Thoracic aorta (tissue), 2 donors: Measurements from ENCODE around the gene UQCRC1. TPM values are rescaled to one million over a fixed set of nuclear protein-coding genes. Genes with fewer than 3 reads are reported as not detected.

ENCODE experiments used
- ATAC-seq: fragments of 150-250 bp; one replicate; pipeline ENCODE4 v1.8.0; 2017; ENCODE audit warnings: low read depth; ENCODE audit not compliant: insufficient number of reproducible peaks, low FRiP score
- DNase-seq: peaks from one replicate; pipeline ENCODE4 v3.0.0-alpha.2; 2020; ENCODE audit warnings: low spot score
- H3K27ac ChIP-seq, 2 donors: fragments of 200-600 bp; sonication (generic); 1 replicate in 1 of 2; 2 replicates in 1 of 2; pipeline ENCODE4 v1.5.1; 2016; ENCODE audit warnings: mild to moderate bottlenecking in 2 of 2, moderate library complexity in 2 of 2
- H3K27me3 ChIP-seq: fragments of 200-600 bp; sonication (generic); replicated peaks from 2 replicates; pipeline ENCODE4 v1.6.0; 2016; ENCODE audit warnings: mild to moderate bottlenecking; ENCODE audit not compliant: insufficient read depth
- H3K36me3 ChIP-seq: fragments of 200-600 bp; sonication (generic); one replicate; pipeline ENCODE4 v1.5.1; 2016
- H3K4me1 ChIP-seq, 2 donors: fragments of 200-600 bp; sonication (generic); 1 replicate in 1 of 2; 2 replicates in 1 of 2; pipeline versions ENCODE4 v1.5.1 to v1.6.0; 2016; ENCODE audit warnings: low read depth in 2 of 2, mild to moderate bottlenecking in 1 of 2; ENCODE audit not compliant: control insufficient read depth in 1 of 2
- H3K4me3 ChIP-seq: fragments of 200-600 bp; sonication (generic); 2 replicates; pipeline ENCODE4 v1.5.1; 2016; ENCODE audit warnings: mild to moderate bottlenecking
- H3K9me3 ChIP-seq: fragments of 200-600 bp; sonication (generic); 2 replicates; pipeline ENCODE4 v1.5.1; 2016
- CTCF ChIP-seq: fragments of 200-600 bp; sonication (generic); IDR thresholded peaks from one replicate; pipeline ENCODE4 v1.5.1; 2019; ENCODE audit warnings: antibody characterized with exemption
- total RNA-seq, 2 donors: library from RNA; depleted of rRNA; stranded (reverse); fragments of >200 nt; gene quantifications; one replicate each; pipeline versions ENCODE4 v1.1.0 to v1.2.3, GENCODE V29; 2016

Gene UQCRC1
- total RNA-seq, 2 donors from 2014 or later = 226 to 234 TPM

- ATAC-seq (no peak), DNase-seq (no peak)
- TF ChIP-seq CTCF = no peak
- H3K27ac ChIP-seq = peak overlapping the region in 1 of 2 donors; percentile 39
- H3K27me3 ChIP-seq = no peaks in the 10 kb centered on the region
- H3K9me3 ChIP-seq = no peaks in the 10 kb centered on the region
- H3K36me3 ChIP-seq = peaks cover 57% of the 10 kb centered on the region
- no peak overlapping the region for H3K4me3 ChIP-seq
- peaks cover 18 to 47% of the 10 kb centered on the region in 2 donors for H3K4me1 ChIP-seq
Observed at GRCh38 chr3:48601622-48601994, 7.8 kb downstream of the UQCRC1 start.

- no peaks in the 10 kb centered on the region for H3K9me3 ChIP-seq
- DNase-seq (no peak), ATAC-seq (no peak)
- H3K36me3 ChIP-seq = peaks cover 57% of the 10 kb centered on the region
- no peak for TF ChIP-seq CTCF
- no peak overlapping the region for H3K4me3 ChIP-seq
- H3K27ac ChIP-seq = peak overlapping the region in 1 of 2 donors; percentile 39
- H3K27me3 ChIP-seq = no peaks in the 10 kb centered on the region
- H3K4me1 ChIP-seq = peaks cover 18 to 53% of the 10 kb centered on the region in 2 donors
Observed at GRCh38 chr3:48600711-48601621, 8.5 kb downstream of the UQCRC1 start.

GRCh38 chr3:48599509-48600285, 9.7 kb downstream of the UQCRC1 start:
- H3K27me3 ChIP-seq = no peaks in the 10 kb centered on the region
- ATAC-seq = no peak
- H3K9me3 ChIP-seq = no peaks in the 10 kb centered on the region
- no peak for DNase-seq
- H3K36me3 ChIP-seq = peaks cover 46% of the 10 kb centered on the region
- H3K27ac ChIP-seq = peak overlapping the region; percentile 90 to 93
- H3K4me3 ChIP-seq = no peak overlapping the region
- no peak for TF ChIP-seq CTCF
- peaks cover 29 to 64% of the 10 kb centered on the region in 2 donors for H3K4me1 ChIP-seq

GRCh38 chr3:48599077-48599501, 10.4 kb downstream of the UQCRC1 start:
- H3K4me3 ChIP-seq = peak overlapping the region; percentile 24
- H3K36me3 ChIP-seq = peaks cover 40% of the 10 kb centered on the region
- peak overlapping the region; percentile 90 to 93 for H3K27ac ChIP-seq
- ATAC-seq = no peak
- TF ChIP-seq CTCF = no peak
- H3K9me3 ChIP-seq = no peaks in the 10 kb centered on the region
- no peaks in the 10 kb centered on the region for H3K27me3 ChIP-seq
- no peak for DNase-seq
- H3K4me1 ChIP-seq = peaks cover 31 to 71% of the 10 kb centered on the region in 2 donors
